HG02884 (cell line): ENCODE measurements around the gene NLRC5.
"Not testable (repeated sequence)": the region's sequence is repeated elsewhere in the genome, so short reads cannot be mapped to it uniquely, and the experiment has no call there.

ENCODE experiments used
- ATAC-seq: cut with Tn5 transposase; IDR thresholded peaks from one replicate; pipeline ENCODE4 v1.9.1; 2021; ENCODE audit warnings: mild to moderate bottlenecking, moderate library complexity; ENCODE audit not compliant: unreplicated experiment

NLRC5 gene

DNA sequence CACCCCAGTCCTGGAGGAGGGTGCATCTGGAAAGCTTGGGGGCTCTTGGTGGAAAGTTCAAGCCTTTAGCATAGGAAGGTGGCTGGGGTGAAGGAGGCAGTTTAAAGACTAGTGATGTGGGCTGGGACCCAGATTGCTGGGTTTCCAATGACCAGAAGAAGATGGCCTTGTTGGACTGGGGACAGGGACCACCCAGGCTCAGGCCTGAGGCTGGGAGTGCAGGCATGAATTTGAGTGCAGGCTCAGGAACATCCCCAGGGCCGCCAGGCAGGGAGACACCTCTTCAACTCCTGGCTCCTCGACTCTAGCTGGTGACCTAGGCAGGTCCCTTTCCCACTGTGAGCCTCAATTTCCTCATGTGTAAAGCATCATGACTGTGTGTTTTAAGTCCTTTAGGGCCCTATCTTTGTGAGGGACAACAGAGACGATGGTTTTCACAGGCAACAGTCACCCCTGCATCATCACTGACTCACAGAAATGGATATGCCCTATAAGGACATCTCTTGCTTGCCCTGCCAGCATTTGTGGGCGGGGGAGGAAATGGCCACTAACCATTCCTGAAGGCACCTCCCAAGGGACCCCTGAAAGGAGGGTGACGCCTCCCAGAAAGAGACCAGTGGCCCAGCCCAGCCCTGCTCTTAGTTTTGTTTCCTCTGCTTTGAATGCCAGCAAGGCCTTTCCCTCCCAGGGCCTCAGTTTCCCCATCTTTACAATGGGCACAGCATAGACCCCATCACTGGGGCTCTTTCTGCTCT lies 11.1 kb downstream of the NLRC5 start:
- ATAC-seq: no peak

DNA sequence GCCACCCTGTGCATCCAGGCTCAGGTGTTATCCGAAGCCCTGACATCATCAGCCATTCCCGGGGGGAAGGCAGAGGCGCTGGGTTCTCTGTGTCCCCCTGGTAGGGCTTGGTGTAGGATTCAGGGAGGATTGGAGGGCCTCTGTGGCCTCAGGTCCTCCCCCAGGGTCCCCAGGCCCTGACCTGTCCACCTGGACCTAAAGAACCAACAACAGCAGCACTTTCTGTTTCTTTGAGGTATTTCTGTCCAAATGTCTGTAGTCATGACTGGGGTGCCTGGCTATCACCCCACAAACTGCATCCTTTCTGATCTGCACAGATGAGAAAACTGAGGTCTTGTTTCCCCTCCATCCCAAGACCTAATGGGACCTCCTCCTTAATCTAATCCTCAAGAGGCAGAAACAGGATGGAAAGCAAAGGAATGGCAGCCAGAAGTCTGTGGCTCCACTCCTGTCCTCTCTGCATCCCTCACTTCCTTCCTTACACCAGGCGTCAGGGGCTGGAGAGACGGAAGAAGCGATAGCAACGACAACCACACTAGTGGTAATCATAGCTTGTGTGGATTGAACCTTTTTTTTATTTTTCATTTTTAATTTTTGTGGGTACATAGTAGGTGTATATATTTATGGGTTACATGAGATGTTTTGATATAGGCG lies 11.8 kb downstream of the NLRC5 start:
- no peak for ATAC-seq

DNA sequence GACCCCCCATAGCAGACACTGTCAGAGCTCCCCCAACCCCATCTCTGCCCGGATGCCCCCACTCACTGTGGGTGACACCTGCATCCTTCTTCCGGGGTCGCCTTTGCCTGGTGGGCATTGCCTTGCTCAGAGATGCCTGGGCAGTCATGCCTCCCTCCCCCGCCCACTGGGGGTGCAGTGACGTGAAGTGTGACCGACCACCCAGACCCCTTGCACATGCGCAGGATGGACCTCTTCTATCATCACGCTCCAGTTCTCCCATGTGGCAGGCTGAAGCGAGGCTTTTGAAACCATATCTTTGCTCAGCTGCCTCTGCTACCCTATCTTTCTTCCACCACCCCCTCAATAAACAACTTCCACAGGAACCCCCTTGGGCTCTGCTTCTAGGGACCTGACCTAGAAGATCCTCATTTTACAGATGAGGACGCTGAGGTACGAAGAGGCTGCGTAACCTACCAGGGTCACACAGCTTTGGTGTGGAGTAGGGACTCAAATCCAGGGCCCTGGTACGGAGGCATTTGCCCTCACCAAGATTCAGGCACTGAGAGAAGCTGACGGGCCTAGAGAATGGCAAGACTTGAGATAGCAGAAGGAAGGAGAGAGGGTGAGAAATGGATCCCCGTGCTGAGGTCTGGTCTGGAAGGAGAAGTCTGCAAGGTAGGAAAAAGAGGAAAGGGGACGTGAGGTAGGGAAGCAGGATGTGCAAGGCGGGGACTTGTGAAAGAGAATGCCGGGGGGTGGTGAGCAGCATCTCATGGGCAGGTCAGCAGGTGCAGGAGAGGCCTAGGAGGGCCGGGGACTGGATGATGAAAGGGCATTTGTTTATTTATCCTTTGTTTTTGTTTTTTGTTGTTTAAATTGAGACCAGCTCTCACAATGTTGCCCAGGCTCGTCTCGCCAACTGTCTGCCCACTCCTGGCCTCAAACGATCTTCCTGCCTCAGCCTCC lies 14.4 kb downstream of the NLRC5 start:
- ATAC-seq: no peak

DNA sequence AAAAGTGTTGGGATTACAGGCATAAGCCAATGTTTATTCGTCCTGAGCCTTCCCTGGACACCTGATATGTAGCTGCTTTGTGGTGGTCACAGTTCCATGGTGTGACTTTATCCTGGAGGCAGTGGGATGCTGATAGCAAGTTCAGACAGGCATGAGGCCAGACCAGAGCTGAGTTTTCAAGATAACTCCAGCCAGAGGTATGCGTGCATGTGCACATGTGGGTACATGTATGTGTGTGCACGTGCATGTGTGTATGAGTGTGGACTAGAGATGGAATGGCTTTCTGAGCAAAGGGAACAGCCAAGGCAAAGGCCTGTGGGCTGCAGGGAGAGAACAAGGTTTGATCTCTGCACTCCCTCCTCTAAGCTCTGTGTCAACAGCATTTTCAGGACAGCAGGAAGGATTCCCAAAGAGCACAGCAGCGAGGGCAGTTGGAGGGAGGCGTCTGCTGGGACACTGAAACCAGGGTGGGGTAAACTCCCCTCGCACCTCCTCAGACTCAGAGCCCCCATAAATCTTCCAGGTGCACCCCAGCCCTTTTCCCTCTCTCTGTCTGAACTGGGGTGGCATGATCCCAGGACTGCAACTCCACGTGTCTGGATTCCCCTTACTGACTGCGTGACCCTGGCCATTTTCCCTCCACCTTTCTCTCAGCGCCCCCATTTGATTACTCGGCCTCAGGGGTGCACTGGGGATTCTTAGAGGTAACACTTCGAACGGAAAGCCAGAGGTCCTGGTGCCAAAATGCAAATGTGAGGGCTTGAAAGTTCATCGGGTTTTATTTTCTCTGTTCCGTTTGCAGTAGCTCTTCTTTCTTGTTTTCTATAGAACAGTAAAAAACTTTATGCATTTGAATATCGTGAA lies 15.3 kb downstream of the NLRC5 start:
- no peak for ATAC-seq

DNA sequence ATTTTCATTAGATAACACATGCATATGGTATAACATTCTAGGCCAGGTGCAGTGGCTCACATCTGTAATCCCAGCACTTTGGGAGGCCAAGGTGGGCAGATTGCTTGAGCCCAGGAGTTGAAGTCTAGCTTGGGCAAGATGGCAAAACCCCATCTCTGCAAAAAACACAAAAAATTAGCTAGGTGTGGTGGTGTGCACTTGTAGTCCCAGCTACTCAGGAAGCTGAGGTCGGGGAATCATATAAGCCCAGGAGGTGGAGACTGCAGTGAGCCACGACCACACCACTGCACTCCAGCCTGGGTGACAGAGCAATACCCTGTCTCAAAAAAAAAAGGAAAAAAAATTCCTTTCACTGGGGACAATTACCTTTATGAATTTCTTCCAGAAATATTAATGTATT lies 16.2 kb downstream of the NLRC5 start:
- ATAC-seq: not testable (repeated sequence)

DNA sequence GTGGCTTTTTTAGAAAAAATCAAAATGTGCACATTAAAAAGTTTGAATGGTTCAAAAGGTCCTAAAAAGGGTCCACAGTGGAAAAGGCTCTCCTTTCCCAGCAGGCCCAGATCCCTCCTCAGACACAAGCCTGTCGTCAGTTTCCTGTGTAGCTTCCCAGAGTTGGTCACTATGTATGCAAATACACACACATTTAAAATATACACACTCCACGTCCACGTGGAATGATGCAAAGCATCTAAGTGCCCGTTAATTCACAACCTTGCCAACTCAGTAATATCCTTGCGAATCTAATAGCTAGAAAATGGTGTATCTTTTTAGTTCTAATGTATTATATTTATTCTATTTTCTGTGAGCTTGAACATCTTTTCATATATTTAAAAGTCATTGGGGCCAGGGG lies 17.7 kb downstream of the NLRC5 start:
- ATAC-seq: no peak

DNA sequence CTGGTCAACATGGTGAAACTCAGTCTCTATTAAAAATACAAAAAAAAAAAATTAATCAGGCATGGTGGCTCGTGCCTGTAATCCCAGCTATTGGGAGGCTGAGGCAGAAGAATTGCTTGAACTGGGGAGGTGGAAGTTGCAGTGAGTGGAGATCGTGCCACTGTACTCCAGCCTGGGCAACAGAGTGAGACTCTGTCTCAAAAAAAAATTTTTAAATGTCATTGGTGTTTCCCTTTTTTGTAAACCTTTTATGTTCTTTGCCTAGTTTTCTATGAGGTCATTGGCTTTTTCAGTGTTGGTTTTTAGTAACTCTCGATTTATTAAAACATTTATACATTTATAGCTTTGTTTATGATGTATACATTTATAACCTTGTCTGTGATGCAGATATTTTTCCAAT lies 18.2 kb downstream of the NLRC5 start:
- no peak for ATAC-seq

DNA sequence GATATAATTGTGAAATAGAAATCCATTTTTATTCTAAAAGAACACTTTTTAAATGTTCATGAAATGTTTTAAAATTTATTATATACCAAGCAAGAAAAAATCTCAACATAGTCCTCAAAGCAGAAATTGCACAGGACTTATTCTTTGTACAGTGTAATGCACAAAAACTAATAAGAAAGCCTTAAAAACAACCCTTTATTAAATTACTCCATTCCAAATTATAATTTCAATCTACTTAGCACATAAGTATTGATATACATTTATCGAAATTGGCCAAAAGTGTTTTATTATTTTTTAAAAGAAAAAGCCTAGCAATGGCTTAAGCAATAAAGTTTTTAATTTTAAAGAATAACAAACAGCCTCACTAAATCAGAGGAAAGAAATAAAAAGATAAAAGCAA lies 19.1 kb downstream of the NLRC5 start:
- ATAC-seq: no peak

DNA sequence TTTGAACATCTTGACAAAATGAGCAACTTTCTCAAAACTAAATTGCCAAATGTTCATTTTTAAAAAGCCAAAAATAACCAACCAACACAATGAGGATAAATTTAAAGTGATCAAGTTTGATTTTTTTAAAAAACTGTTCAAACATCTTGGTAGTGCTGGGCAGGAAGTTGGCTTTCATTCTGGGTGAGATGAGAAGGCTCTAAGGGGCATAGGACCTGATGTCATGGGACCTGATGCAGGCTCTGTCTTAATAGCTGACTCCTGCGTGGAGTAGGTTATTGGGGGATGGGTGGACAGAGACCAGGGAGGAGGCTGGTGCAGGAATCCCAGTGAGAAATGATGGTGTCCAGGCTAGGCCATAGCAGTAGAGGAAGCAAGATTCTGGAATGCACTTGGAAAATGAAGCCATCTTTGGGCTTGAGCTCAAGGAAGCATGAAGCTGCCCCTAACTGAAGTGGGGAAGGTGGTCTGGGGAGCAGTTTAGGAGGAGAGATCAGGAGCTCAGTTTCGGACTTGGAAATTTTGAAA lies 20.4 kb downstream of the NLRC5 start:
- no peak for ATAC-seq

DNA sequence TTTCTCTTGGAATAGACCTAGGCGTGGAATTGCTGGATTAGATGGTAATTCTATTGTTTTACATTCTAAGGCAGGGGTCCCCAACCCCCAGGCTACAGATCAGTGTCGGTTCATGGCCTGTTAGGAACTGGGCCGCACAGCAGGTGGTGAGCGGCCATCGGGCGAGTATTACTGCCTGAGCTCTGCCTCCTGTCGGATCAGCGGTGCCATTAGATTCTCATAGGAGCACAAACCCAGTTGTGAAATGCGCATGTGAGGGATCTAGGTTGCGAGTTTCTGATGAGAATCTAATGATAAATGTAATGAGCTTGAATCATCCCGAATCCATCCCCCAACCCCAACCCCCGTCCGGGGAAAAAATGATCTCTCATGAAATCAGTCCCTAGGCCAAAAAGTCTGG lies 23.0 kb downstream of the NLRC5 start:
- ATAC-seq: no peak

DNA sequence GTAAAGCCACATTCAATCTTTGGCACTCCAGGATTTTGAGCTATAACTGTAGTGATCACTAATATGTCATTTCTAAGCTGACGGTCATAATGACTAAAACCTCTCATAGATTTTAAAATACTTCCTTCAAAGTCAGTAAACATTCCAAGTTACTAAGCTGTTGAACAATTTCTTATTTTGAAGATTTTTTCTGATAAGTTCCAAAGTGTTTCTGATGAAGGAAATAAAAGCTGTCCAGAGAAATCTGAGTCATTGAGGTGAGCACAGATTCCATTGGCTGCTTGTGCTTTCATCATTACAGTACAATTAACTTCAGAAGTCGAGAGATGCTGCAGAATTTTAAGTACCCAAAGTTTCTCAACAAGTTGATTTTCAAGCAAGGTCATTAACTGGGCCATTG lies 23.9 kb downstream of the NLRC5 start:
- no peak for ATAC-seq

DNA sequence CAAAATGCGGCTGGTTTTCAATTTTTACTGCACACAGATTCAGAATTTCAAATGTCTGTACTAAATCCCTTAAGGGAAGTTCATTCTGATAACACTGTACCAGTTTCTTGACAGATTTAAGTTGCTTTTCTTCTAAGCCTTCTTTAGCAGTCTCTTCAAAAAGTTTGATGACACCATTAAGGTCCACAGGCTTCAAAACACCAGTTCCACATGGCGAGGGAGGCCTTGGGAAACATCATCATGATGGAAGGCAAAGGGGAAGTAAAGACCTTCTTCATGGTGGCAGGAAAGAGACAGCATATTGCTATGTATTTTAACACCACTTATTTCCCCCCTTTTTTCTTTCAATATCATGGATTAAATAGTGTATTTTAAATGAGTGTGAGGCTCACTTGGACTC lies 24.5 kb downstream of the NLRC5 start:
- ATAC-seq: no peak

DNA sequence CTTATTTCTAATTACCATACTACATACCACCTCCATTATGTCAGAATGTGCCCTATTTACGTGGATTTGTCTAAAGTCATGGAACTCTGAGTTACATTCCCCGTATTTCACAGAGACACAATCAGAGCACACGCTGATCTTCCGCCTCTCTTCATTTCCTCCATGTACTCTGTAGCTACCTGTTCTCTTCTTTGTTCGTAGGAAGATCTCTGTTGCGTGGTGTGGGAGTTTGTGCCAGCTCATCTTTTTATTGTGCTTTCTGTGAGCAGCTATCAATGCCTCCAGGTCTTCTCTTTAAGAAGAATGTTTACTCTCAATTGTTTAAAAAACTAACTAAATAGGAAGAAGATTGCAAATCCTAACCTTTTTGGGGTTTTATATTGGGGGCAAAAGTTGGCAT lies 26.9 kb downstream of the NLRC5 start:
- no peak for ATAC-seq

DNA sequence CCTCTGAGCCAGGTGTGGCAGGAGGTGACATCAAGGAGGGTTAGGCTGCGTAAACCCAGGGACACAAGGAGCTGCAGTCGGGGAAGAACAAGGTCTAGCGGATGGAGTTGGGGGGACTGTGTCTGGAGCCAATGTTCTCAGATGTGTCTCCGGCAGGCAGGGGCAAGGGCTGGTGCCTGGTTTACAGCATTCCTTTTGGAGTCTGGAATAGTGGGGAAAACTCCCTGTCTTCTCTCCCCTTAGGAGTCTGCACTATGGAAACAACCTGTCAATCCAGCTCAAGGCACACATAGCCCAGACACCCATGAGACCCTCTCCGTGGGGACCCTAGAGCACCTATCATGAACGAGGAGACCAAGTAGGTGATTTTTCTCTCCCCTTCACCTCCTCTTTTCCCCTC lies 27.5 kb downstream of the NLRC5 start:
- ATAC-seq: no peak

DNA sequence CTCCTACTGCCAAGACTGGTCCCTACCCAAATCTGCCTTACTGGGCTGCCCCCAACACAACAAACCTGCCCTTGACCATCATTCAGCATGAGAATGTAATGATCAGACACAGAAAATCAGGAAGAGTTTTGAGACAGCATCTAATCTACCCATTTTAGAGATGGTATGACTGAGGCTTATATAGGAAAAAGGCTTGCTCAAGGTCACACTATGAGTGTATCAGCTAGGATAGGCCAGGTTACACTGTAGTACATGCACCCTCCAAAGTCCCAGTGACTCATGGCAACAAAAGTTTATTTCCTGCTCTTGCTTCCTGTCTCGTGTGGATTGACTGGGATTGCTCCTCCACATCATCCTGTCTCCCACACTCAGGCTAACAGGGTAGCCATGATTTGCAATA lies 27.9 kb downstream of the NLRC5 start:
- no peak for ATAC-seq

DNA sequence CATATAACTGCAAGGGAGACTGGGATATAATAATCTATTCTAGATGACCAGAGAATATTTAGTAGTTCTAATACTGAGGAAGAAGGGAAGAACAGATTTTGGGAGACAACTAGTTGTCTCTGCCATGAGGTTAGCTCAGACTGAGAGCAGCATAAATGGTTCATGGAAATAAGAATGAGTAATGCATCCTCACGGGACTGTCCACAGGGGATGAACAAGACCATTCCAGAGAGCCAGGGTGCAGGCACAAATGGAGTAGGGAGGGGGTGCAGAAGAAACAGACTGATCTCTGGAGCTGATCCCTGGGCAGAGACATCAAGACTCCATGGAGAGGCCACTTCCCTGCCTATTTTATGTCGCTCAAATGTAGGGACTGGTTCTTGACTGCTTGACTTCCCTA lies 30.4 kb downstream of the NLRC5 start:
- no peak for ATAC-seq

DNA sequence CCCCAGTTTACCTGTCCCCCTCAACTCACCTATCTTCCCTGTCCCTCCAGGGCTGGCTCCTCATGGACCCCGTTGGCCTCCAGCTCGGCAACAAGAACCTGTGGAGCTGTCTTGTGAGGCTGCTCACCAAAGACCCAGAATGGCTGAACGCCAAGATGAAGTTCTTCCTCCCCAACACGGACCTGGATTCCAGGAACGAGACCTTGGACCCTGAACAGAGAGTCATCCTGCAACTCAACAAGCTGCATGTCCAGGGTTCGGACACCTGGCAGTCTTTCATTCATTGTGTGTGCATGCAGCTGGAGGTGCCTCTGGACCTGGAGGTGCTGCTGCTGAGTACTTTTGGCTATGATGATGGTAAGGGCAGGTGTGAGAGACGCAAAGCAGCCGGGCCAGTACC lies 31.3 kb downstream of the NLRC5 start:
- no peak for ATAC-seq

DNA sequence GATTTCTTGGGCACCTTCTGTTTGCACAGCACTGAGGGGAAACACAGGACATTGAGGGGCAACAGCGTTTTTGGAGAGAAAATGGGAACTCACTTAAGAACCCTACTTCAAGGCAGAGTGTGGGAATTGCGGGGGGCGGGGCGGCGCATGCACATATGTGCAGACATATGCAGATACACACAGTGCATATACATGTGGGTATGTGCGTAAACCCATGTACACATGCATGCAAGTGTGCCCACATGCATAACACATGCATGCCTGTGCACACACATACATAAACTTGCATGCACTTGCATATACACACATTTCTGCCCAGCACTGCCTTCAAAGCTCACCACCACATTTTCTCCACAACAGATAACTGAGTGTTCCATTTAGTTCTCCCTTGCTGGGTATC lies 32.4 kb downstream of the NLRC5 start:
- ATAC-seq: no peak

DNA sequence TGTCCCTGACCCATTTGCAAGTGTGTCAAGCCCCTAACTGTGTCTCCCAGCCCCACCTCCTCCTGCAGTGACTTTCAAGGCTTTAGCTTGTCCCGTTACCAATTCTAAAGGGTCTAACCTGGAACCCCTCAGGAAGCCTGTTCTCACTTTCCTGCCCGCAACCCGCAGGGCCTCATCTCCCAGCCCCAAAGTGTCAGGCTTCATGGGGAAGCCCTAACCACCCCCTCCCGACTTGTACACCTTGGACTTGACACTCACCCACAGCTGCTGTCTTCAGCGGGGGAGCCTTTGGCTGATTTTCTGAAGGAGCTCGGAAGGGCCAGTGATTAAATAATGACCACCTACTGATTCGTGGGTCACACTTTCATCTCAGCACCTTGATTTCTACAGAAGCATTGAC lies 33.1 kb downstream of the NLRC5 start:
- ATAC-seq: no peak

DNA sequence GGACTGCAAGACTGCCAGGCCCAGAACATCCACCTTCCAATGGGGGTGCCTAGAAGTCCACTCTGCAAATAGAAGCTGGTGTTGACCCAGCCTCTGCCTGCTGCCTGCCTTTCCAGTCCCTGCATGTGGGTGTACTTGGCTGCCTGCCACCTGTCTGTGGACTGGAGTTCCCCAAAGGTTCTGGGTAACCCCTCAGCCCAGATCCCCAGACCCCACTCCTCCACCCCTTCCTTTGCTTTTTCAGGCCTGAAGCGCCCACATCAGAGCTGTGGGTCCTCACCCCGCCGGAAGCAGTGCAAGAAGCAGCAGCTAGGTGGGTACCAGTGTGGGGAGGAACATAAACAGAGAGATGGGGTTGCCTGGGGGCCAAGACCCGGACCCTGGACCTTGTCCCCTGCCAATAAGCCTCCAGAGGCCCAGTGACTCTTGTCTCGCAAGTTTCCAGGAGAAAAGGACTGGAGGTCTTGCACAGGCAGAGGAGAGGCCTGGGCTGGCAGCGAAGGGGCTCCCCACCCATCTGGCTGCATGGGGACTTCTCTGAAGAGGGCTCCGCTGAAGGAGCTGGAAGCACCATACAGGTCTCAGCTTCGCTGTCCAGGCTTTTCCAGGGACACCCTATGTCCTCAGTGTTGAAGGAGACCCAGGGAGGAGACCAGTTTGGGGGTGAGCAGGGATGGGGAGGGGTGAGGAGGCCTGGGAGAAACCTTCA lies 34.3 kb downstream of the NLRC5 start:
- no peak for ATAC-seq
